NCI-H146 treated with DMSO at 0.1 percent for 48 hours (cell line): Measurements from ENCODE around the gene THAP10.
"Not testable (repeated sequence)": the region's sequence is repeated elsewhere in the genome, so short reads cannot be mapped to it uniquely, and the experiment has no call there.

ENCODE experiments used
- DNase-seq: peaks from one replicate; lab custom pipeline; 2025; ENCODE audit not compliant: unreplicated experiment; lab: John Stamatoyannopoulos, UW

Gene THAP10

GRCh38 chr15:70879401-70879800 lies 12.8 kb downstream of the THAP10 start:
- DNase-seq, result no peak

GRCh38 chr15:70876683-70877082 lies 15.6 kb downstream of the THAP10 start:
- no peak for DNase-seq

DNA sequence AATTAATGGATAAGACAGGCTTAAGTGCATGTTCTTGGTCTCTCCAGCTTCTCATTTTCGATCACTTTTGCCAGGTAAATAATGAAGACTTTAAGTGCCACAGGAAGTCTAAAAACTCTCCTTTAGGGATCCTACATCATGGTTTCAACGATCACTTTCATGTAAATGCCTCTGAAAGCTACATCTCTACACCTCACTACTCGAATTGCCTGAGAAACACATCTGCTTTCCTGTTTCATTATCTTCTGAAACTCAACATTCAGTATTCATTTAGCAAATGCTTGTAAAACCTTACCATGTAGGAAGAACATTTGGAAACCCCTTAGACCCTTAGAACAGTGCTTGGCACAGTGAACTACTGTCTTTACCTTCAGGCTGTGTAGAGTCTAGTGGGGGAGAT lies 16.2 kb downstream of the THAP10 start:
- DNase-seq, result no peak

DNA sequence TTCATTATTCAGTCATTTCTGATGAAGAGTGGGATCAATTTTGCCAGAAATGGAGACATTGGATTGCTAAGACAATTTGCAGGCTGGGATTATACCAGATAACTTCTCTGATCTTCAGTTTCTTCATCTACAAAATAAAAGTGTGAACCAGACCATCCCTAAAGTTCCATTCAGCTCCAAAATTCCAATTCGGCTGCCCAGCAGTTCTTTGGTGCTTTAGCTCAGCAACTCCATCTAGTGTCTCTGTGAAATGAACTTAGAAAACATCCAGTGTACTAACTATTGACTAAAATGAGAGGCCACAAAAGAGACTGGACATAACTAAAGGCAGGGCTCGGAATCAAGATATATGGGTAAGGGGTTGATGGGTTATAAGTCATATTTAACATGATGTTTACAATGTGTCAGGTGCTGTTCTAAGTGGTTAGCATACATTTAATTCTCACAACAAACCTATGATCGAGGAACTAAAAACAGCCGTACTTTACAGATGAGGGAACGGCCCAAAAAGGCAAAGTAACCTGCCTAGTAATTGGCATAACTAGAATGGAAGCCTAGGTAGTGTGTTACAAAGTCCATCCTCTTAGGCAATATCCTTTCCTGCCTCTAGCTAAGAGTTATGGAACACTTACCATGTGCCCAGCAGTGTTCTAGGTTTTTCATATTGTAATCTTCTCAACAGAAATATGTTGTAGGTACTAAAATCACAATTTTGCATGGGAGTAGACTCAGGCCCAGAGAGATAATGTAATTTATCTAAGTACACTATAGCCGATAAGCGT lies 17.0 kb downstream of the THAP10 start:
- DNase-seq, result no peak

DNA sequence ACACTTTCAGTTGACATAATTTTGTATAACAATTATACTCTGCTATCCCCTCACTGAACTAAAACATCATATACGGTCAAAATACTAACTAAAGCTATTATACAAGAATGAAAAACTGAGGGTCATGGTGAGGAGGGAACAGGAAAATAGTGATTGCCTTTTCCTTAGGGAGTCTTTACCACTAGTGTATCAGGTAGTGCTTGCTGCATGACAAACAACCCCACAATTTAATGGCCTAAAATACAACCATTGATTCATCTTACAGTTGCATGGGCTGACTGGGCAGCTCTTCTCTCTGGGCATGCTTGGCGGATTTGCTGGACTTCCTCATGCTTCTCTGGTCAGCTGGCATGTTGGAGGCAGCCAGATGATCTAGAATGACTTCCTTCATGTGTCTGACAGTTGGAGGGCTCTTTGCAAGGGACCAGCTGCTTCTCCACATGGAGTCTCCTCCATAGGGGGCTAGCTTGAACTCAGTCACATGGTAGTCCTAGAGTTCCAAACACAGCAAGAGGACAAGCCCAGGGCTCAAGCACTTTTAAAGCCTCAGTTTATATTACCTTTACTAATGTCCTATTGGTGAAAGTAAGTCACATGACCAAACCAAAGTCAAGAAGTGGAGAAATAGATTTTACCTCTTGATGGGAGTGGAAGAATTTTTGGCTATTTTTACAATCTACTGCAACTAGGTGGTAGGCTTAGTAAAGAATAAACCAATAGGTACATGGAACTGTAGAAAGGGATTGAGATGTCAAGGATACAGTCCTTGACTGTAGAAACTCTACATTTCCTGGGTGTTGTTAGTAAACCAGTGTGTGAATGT lies 18.8 kb downstream of the THAP10 start:
- no peak for DNase-seq

- DNase-seq, result not testable (repeated sequence)
These were observed 20.7 kb downstream of the THAP10 start for GRCh38 chr15:70871490-70871889.

DNA sequence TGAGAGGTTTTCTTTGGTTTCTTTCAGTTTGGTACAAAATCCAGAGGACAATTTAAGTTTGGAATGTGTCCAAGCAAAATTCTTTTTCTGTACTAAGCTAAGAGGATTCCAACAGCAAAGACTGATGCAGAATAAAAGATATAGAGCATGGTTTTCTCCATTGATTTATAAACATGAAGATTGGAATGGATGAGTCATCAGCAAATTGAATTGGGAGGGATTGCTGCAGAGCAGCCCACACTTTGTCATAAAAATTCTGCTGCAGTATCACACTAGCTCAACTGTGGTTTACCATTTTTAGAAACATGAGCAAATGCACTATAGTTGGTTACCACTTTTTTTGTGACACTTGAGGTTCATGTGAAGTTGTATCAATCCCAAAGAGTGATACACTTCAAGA lies 22.2 kb downstream of the THAP10 start:
- no peak for DNase-seq

DNA sequence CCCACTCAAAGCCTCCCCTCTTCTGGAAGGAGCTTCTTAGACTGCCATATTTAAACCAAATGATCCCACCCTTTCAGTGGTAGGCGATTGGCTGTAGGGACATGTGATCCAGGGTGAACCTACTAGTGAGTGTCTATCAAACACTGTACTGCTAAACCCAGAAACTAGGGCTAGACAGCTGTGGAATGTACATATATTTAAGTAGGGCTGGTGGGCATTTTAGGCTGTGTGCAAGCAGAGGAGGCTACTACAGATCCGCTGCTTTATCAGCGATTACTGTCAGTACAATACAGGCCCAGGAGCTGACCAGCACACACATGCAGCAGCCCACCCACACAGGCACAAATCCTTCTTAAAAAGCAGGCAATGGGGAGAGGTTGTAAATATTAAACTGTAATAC lies 22.9 kb downstream of the THAP10 start:
- no peak for DNase-seq

GRCh38 chr15:70867911-70868467 lies 24.2 kb downstream of the THAP10 start:
- DNase-seq, result no peak

DNA sequence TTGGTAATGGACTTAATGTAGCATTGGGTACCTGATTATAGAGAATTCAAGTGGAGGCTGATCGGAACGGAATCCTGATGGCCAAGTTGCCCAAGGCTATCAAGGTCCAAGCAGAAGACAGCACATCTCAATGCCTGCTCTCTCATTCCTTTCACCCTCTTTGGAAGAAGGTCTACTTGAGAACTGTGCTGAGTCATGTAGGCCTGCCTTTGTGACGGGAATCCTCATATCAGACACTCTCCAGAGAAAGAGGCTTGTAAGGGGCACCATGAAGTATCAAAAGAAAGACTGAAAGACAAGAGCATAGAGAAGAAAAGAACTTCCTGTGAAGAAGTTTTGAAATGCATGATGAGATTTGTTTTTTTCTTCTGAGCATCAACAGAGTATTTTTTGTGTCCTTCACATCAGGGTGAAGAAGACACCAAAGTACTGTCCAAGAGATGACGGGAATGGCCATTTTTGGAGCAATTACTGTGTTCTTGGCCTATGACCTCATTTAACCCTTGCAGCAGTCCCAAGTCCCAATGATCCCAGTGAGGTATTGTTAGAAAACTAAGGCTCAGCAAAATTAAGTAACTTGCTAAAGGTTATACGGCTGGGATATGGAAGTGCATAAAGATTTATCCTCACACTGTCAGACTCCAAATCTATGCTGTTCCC lies 25.1 kb downstream of the THAP10 start:
- DNase-seq, result no peak

DNA sequence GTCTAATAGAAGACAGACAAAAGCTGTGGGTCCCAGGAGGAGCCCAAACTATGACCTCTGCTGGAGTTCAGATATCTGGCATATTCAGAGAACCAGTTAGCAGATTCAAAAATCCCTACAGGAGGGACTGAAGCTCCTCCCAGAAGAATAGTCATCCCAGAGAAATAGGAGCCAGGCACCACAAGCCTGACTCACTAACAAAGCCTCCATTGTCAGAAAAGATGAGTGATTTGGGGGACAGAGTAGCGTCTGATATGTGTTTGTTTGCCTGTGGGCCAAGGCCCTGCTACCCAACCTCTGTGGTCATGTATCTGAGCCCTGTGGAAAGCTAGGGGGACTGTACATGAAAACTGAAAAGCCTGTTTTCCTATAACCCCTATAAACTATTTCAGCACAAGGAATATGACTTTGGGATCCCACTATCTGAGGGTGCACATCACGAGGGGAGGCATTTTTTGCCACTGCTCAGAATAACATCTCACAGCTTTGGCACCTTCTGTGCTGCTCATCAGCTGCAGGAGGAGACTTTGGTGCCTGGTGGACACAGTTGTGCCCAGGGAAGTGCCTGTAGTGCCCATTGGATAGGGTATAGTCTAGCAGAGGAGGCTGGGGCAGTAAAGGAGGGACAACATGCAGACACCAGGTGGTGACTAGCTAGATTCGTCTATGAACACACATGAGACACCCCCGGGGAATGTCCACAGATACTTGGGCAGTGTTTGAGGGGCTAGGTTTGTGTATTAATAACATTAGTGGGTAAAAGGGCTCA lies 28.6 kb downstream of the THAP10 start:
- DNase-seq, result no peak

GRCh38 chr15:70859998-70860397 lies 32.2 kb downstream of the THAP10 start:
- DNase-seq, result no peak

GRCh38 chr15:70859322-70859908 lies 32.8 kb downstream of the THAP10 start:
- no peak for DNase-seq

- DNase-seq, result not testable (repeated sequence)
These were observed 33.5 kb downstream of the THAP10 start for GRCh38 chr15:70858614-70859321.

GRCh38 chr15:70857562-70858285 lies 34.5 kb downstream of the THAP10 start:
- no peak for DNase-seq

- DNase-seq, result no peak
These were observed 35.2 kb downstream of the THAP10 start for GRCh38 chr15:70856884-70857561.

DNA sequence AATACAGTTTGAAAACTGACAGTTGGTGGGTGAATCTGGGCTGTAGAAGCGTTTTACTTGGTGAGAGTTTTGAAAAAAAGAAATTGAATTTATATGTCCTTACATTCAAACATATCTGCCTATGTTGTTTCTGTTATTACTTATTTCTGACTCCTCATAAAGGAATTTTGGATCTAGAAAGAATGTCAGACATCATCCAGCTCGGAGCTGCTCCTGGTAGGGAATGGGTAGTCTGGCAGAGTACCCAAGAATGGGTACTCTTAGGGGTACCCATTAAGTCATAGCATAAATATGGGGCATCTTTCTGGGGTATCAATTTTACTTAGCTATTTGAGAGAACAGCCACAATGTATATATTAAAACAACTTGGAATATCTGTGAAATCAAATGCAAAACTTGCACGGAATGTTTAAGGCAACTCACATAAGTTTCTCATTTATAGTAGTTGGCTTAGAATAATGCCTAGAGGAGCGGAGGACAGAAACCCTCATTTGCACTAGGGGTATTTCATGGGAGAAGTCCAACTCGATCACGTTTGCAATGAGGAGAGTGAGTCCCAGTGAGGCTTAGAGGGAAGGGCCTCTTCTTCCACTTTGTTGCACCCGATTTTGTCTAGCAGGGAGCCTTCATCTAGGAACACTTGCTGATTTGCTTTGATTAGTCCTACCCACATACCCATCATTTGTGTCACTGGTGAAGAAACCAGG lies 35.9 kb downstream of the THAP10 start:
- DNase-seq, result no peak

DNA sequence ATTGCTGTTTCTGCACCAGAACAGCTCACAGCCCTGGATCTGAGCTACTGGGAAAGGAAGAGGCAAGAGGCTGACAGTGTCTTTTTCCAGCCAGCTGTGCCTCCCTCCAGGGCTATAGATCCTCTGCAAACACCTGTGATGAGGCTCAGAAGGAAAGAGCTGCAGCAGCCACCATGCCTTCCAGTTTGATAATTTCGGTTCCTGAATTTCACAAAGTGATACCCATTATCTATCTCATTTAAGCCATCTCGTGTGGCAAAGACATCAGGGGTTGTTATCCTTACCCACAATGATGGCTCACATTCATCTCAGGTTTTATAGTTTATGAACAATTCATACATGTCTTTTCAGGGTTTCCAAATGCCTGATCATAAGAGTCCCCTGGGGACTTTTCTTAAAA lies 36.5 kb downstream of the THAP10 start:
- no peak for DNase-seq
